Endothelial cell of umbilical vein (primary cell): Measurements from ENCODE around the gene LHFPL6. TPM values are rescaled to one million over a fixed set of nuclear protein-coding genes. Genes with fewer than 3 reads are reported as not detected.

Experiments
- BruUV-seq: library from RNA; stranded (reverse); fragments of 400-500 nt; replicated peaks from 2 replicates; lab custom pipeline; 2021; lab: Mats Ljungman, UMichigan
- CTCF ChIA-PET: fragments of 300-600, 350-600 bp; sonication (Branson Sonifier 250); formaldehyde crosslinking; loops from one replicate; lab custom pipeline; 2021; ENCODE audit warnings: antibody characterized with exemption, inconsistent platforms; lab: Charles Lee
- POLR2A ChIA-PET: fragments of 300-600, 350-600 bp; sonication (Branson Sonifier 250); formaldehyde crosslinking; loops from one replicate; lab custom pipeline; 2021; ENCODE audit warnings: antibody characterized with exemption, inconsistent platforms; lab: Charles Lee
- DNase-seq: peaks from one replicate; pipeline ENCODE4 v3.0.0-alpha.2; 2011; ENCODE audit warnings: low read depth, low spot score
- FAIRE-seq: peaks from 2 replicates; lab custom pipeline; 2011; peaks lifted over from hg19 to GRCh38; lab: Jason Lieb, UNC
- H2AFZ ChIP-seq: 2 replicates; pipeline ENCODE4 v1.6.0; 2012; ENCODE audit warnings: low read depth, low read length, control low read depth, inconsistent platforms
- H3K27ac ChIP-seq: 2 replicates; pipeline ENCODE4 v1.5.1; 2011; ENCODE audit warnings: low read depth, mild to moderate bottlenecking, control low read depth, low read length, moderate library complexity; ENCODE audit not compliant: insufficient read depth
- H3K27me3 ChIP-seq, 2 experiments: 2 replicates each; pipeline versions ENCODE4 v1.6.0 to v1.6.1; 2011; ENCODE audit warnings: low read length in 2 of 2, mixed read lengths in 1 of 2; ENCODE audit not compliant: control insufficient read depth in 2 of 2, insufficient read depth in 2 of 2
- H3K36me3 ChIP-seq, 2 experiments: 2 replicates in 1 of 2; 3 replicates in 1 of 2; pipeline ENCODE4 v1.5.1; 2011; ENCODE audit warnings: low read length in 2 of 2, mild to moderate bottlenecking in 1 of 2, moderate library complexity in 1 of 2; ENCODE audit not compliant: control insufficient read depth in 2 of 2, insufficient read depth in 2 of 2; ENCODE audit errors: extremely low read depth in 1 of 2
- H3K4me1 ChIP-seq: 3 replicates; pipeline ENCODE4 v1.5.1; 2011; ENCODE audit warnings: mild to moderate bottlenecking, low read length; ENCODE audit not compliant: control insufficient read depth, insufficient read depth; ENCODE audit errors: extremely low read depth
- H3K4me2 ChIP-seq: 2 replicates; pipeline ENCODE4 v1.6.1; 2011; ENCODE audit warnings: low read length, control low read depth, mixed read lengths; ENCODE audit not compliant: insufficient read depth
- H3K4me3 ChIP-seq, 3 experiments: fragments of 200-600 bp in 1 of 3; sonication (generic), shearing (Covaris generic) in 1 of 3; replicated peaks in 1 of 3; 2 replicates each; pipeline ENCODE4 v1.5.1; 2011 to 2016; ENCODE audit warnings: control low read depth in 3 of 3, low read length in 3 of 3, mild to moderate bottlenecking in 2 of 3, inconsistent platforms in 1 of 3, low read depth in 1 of 3, moderate library complexity in 1 of 3; ENCODE audit not compliant: insufficient read depth in 1 of 3
- H3K79me2 ChIP-seq: 2 replicates; pipeline ENCODE4 v1.6.0; 2012; ENCODE audit warnings: low read length, inconsistent platforms; ENCODE audit not compliant: control insufficient read depth, insufficient read depth
- H3K9ac ChIP-seq: replicated peaks from 2 replicates; pipeline ENCODE3; 2011; ENCODE audit warnings: low read length, control low read depth; ENCODE audit not compliant: insufficient read depth; ENCODE audit errors: extremely low read depth
- H3K9me1 ChIP-seq: replicated peaks from 3 replicates; pipeline ENCODE4 v1.6.0; 2011; ENCODE audit warnings: mild to moderate bottlenecking, low read length; ENCODE audit not compliant: control insufficient read depth, insufficient read depth; ENCODE audit errors: extremely low read depth
- H3K9me3 ChIP-seq: replicated peaks from 2 replicates; pipeline ENCODE4 v1.5.1; 2012; ENCODE audit warnings: low read length, inconsistent platforms; ENCODE audit not compliant: control insufficient read depth, insufficient read depth
- H4K20me1 ChIP-seq: replicated peaks from 2 replicates; pipeline ENCODE3; 2011; ENCODE audit warnings: mild to moderate bottlenecking, low read length; ENCODE audit not compliant: control insufficient read depth, insufficient read depth; ENCODE audit errors: extremely low read depth
- EZH2 ChIP-seq: IDR thresholded peaks from 2 replicates; pipeline ENCODE4 v1.6.1; 2012; ENCODE audit warnings: borderline replicate concordance, low read depth, mild to moderate bottlenecking, moderate library complexity, low read length, inconsistent platforms; ENCODE audit not compliant: severe bottlenecking
- FOS ChIP-seq: IDR thresholded peaks from 2 replicates; pipeline ENCODE4 v1.6.1; 2011; ENCODE audit warnings: mild to moderate bottlenecking, low read length, moderate library complexity, borderline replicate concordance; ENCODE audit not compliant: insufficient read depth
- GATA2 ChIP-seq: IDR thresholded peaks from 2 replicates; pipeline ENCODE4 v1.7.0; 2011; ENCODE audit warnings: low read depth, mild to moderate bottlenecking, moderate library complexity, mixed read lengths, low read length; ENCODE audit not compliant: insufficient read length, insufficient read depth
- JUN ChIP-seq: IDR thresholded peaks from 2 replicates; pipeline ENCODE4 v1.6.1; 2011; ENCODE audit warnings: borderline replicate concordance, low read depth; ENCODE audit not compliant: insufficient read length, insufficient read depth
- MYC ChIP-seq: IDR thresholded peaks from one replicate; pipeline ENCODE4 v1.6.1; 2011; ENCODE audit warnings: mild to moderate bottlenecking, low read depth, low read length
- POLR2A ChIP-seq: IDR thresholded peaks from 2 replicates; pipeline ENCODE4 v1.6.1; 2012; ENCODE audit warnings: low read depth, mild to moderate bottlenecking, control low read depth, low read length
- POLR2AphosphoS5 ChIP-seq: IDR thresholded peaks from 2 replicates; pipeline ENCODE4 v1.6.1; 2012; ENCODE audit warnings: low read depth, mild to moderate bottlenecking, control low read depth, low read length, moderate library complexity; ENCODE audit not compliant: insufficient read depth
- dilution Hi-C: fragments of 300-500 bp; cut with MboI; formaldehyde crosslinking; loops from one replicate; pipeline ENCODE4 v1.15.0; 2019; ENCODE audit warnings: low sequenced_read_pairs; ENCODE audit not compliant: extremely low pct_ligation_motif_present
- intact Hi-C: fragments of 100-400 bp; cut with micrococcal nuclease; formaldehyde crosslinking; loops from one replicate; pipeline ENCODE4 v1.10.0; 2022
- polyA plus RNA-seq, 4 experiments: library from polyadenylated mRNA; depleted of rRNA in 3 of 4; stranded (reverse) in 3 of 4; unstranded in 1 of 4; fragments of >200 nt; gene quantifications; 2 replicates each; pipeline versions ENCODE4 v1.2.1 to v1.2.3, GENCODE V29; 2011 to 2012; ENCODE audit warnings: missing spikeins in 1 of 4
- total RNA-seq: library from RNA; stranded (reverse); gene quantifications from 2 replicates; pipeline ENCODE4 v1.2.3, GENCODE V29; 2021
- TF ChIP-seq, protein P1 (sequence below), 2 donors: IDR thresholded peaks; 1 replicate in 1 of 2; 2 replicates in 1 of 2; pipeline ENCODE4 v1.5.1; 2011; ENCODE audit warnings: low read length in 2 of 2, mild to moderate bottlenecking in 2 of 2, moderate library complexity in 2 of 2, control low read depth in 1 of 2, inconsistent platforms in 1 of 2, low read depth in 1 of 2; ENCODE audit not compliant: insufficient read depth in 1 of 2; ENCODE audit errors: extremely low read depth in 1 of 2
- TF ChIP-seq, protein P2 (sequence below): IDR thresholded peaks from 2 replicates; pipeline ENCODE4 v1.6.1; 2011; ENCODE audit not compliant: insufficient read depth, insufficient read length

The LHFPL6 gene
- total and polyA plus RNA-seq, 2 donors (not counting 3 experiments of a cell fraction or from before 2014, with no cell fraction given), result 17.5 to 19.4 TPM

DNA sequence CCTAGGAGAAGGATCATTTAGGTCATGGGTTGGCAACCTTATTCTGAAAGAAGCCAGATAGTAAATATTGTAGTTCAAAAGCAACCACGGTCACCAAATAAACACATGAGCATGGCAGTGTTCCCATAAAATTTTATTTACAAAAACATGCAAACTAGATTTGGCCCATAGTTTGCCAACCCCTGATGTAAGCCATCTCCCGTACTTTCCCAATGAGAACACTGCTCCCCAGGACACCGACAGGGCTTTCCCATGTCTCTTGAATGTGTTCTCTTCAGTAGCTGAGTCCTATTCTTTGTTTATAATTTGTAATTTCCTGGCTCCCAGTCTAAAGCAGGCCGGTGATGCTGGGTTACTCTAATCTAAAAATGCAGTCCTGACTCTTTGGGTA, 239.6 kb downstream of the LHFPL6 start:
- DNase-seq (no peak), FAIRE-seq (no peak)
- POLR2A ChIA-PET, result interaction anchor here (0.6 kb wide), 1 partner anchor 233 kb away, joined by 5 read pairs; no protein-coding TSS in a partner anchor
- Histone ChIP-seq H3K36me3 (no peaks in the 10 kb centered on the region), H3K27me3 (no peaks in the 10 kb centered on the region), H3K9ac (no peak overlapping the region), H4K20me1 (no peaks in the 10 kb centered on the region), H3K9me3 (no peaks in the 10 kb centered on the region), H3K4me2 (no peak overlapping the region), H2AFZ (no peak overlapping the region), H3K9me1 (no peaks in the 10 kb centered on the region), H3K4me3 (no peak overlapping the region), H3K27ac (no peak overlapping the region), H3K4me1 (no peaks in the 10 kb centered on the region), H3K79me2 (no peaks in the 10 kb centered on the region)
- CTCF ChIA-PET, result no interaction called here
- no TSS peak for BruUV-seq
- TF ChIP-seq EZH2 (no peak), GATA2 (no peak), MYC (no peak), JUN (no peak), POLR2A (no peak), FOS (no peak), POLR2AphosphoS5 (no peak)
- TF ChIP-seq, protein P1, sequence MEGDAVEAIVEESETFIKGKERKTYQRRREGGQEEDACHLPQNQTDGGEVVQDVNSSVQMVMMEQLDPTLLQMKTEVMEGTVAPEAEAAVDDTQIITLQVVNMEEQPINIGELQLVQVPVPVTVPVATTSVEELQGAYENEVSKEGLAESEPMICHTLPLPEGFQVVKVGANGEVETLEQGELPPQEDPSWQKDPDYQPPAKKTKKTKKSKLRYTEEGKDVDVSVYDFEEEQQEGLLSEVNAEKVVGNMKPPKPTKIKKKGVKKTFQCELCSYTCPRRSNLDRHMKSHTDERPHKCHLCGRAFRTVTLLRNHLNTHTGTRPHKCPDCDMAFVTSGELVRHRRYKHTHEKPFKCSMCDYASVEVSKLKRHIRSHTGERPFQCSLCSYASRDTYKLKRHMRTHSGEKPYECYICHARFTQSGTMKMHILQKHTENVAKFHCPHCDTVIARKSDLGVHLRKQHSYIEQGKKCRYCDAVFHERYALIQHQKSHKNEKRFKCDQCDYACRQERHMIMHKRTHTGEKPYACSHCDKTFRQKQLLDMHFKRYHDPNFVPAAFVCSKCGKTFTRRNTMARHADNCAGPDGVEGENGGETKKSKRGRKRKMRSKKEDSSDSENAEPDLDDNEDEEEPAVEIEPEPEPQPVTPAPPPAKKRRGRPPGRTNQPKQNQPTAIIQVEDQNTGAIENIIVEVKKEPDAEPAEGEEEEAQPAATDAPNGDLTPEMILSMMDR (IDR thresholded peaks at IDR 0.05; ENCODE audit: extremely low read depth in 1 of 2, insufficient read depth in 1 of 2, low read depth in 1 of 2, low read length in 2 of 2), result no peak
- TF ChIP-seq, protein P2, sequence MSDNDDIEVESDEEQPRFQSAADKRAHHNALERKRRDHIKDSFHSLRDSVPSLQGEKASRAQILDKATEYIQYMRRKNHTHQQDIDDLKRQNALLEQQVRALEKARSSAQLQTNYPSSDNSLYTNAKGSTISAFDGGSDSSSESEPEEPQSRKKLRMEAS, result no peak
- intact Hi-C loops, result no loop called here
- dilution Hi-C loops, result no loop called here
